IMR-90 (cell line): ENCODE results near the gene WBP11.

Experiments used
- BHLHE40 ChIP-seq: fragments of 150-350 bp; IDR thresholded peaks from 2 replicates; pipeline ENCODE4 v1.6.1; 2016; ENCODE audit warnings: mild to moderate bottlenecking, low read depth, low read length
- CTCF ChIP-seq: conservative IDR thresholded peaks from 2 replicates; pipeline ENCODE4 v1.5.1; 2012; ENCODE audit warnings: mild to moderate bottlenecking, low read depth, low read length, improper control_type of control experiment
- ELK1 ChIP-seq: fragments of 150-350 bp; IDR thresholded peaks from 2 replicates; pipeline ENCODE4 v1.6.1; 2016; ENCODE audit warnings: low read depth, mild to moderate bottlenecking, low read length, moderate library complexity, borderline replicate concordance
- MAFK ChIP-seq: IDR thresholded peaks from 2 replicates; pipeline ENCODE4 v1.6.1; 2012; ENCODE audit warnings: low read depth, low read length, improper control_type of control experiment
- MXI1 ChIP-seq: IDR thresholded peaks from 2 replicates; pipeline ENCODE4 v1.6.1; 2012; ENCODE audit warnings: low read depth, mild to moderate bottlenecking, low read length, moderate library complexity, borderline replicate concordance
- POLR2A ChIP-seq: IDR thresholded peaks from 2 replicates; pipeline ENCODE4 v1.6.1; 2012; ENCODE audit warnings: mild to moderate bottlenecking, low read depth, low read length
- RAD21 ChIP-seq: IDR thresholded peaks from 2 replicates; pipeline ENCODE4 v1.6.1; 2012; ENCODE audit warnings: low read length, improper control_type of control experiment

- TF ChIP-seq POLR2A (no peak), CTCF (no peak), RAD21 (no peak), MAFK (no peak), ELK1 (no peak), MXI1 (no peak), BHLHE40 (no peak)
These were observed 51.3 kb downstream of the WBP11 start for GRCh38 chr12:14751986-14752385.
